ENCODE data around the gene KLHL8.
"Not testable (repeated sequence)": the region's sequence is repeated elsewhere in the genome, so short reads cannot be mapped to it uniquely, and the experiment has no call there.

KLHL8 gene

GRCh38 chr4:87171944-87172343 is 48.5 kb downstream of the KLHL8 start:
- DNase-seq (ENCODE audit: low read depth), result no peak

GRCh38 chr4:87166296-87166854 is 54.0 kb downstream of the KLHL8 start:
- no peak for DNase-seq (ENCODE audit: low read depth)

GRCh38 chr4:87165892-87166291 is 54.5 kb downstream of the KLHL8 start:
- DNase-seq (ENCODE audit: low read depth), result no peak

GRCh38 chr4:87153078-87153870 is 67.1 kb downstream of the KLHL8 start:
- DNase-seq (ENCODE audit: low read depth), result no peak

- no peak for DNase-seq (ENCODE audit: low read depth)
Observed at GRCh38 chr4:87152310-87153041, 67.9 kb downstream of the KLHL8 start.

- no peak for DNase-seq (ENCODE audit: low read depth)
Observed at GRCh38 chr4:87151730-87152129, 68.7 kb downstream of the KLHL8 start.

GRCh38 chr4:87150498-87151261 is 69.7 kb downstream of the KLHL8 start:
- peak; percentile 36 for DNase-seq (ENCODE audit: low read depth)

- DNase-seq (ENCODE audit: low read depth), result no peak
Observed at GRCh38 chr4:87147116-87147515, 73.3 kb downstream of the KLHL8 start.

- not testable (repeated sequence) for DNase-seq (ENCODE audit: low read depth)
Observed at GRCh38 chr4:87145934-87146333, 74.5 kb downstream of the KLHL8 start.

- no peak for DNase-seq (ENCODE audit: low read depth)
Observed at GRCh38 chr4:87144356-87144755, 76.1 kb downstream of the KLHL8 start.

- no peak for DNase-seq (ENCODE audit: low read depth)
Observed at GRCh38 chr4:87141428-87141827, 79.0 kb downstream of the KLHL8 start.

GRCh38 chr4:87134122-87134521 is 86.3 kb downstream of the KLHL8 start:
- DNase-seq (ENCODE audit: low read depth), result no peak

- no peak for DNase-seq (ENCODE audit: low read depth)
Observed at GRCh38 chr4:87133183-87133582, 87.2 kb downstream of the KLHL8 start.

- no peak for DNase-seq (ENCODE audit: low read depth)
Observed at GRCh38 chr4:87132035-87132434, 88.4 kb downstream of the KLHL8 start.

- DNase-seq (ENCODE audit: low read depth), result no peak
Observed at GRCh38 chr4:87130985-87131703, 89.3 kb downstream of the KLHL8 start.

- no peak for DNase-seq (ENCODE audit: low read depth)
Observed at GRCh38 chr4:87129681-87130080, 90.7 kb downstream of the KLHL8 start.

- no peak for DNase-seq (ENCODE audit: low read depth)
Observed at GRCh38 chr4:87128006-87128705, 92.3 kb downstream of the KLHL8 start.

GRCh38 chr4:87126056-87126455 is 94.4 kb downstream of the KLHL8 start:
- no peak for DNase-seq (ENCODE audit: low read depth)

- no peak for DNase-seq (ENCODE audit: low read depth)
Observed at GRCh38 chr4:87122252-87122651, 98.2 kb downstream of the KLHL8 start.

GRCh38 chr4:87121341-87122065 is 98.9 kb downstream of the KLHL8 start:
- DNase-seq (ENCODE audit: low read depth), result peak; percentile 34

Measured in fibroblast of the conjunctiva (primary cell).